CD4-positive, alpha-beta T cell (primary cell): ENCODE data around the gene NGFR. TPM values are rescaled to one million over a fixed set of nuclear protein-coding genes. Genes with fewer than 3 reads are reported as not detected.

Source experiments
- ATAC-seq: fragments of 200-7000 bp; cut with Tn5 transposase; one replicate; pipeline ENCODE4 v1.10.0; 2022; ENCODE audit warnings: mild to moderate bottlenecking; ENCODE audit not compliant: poor library complexity
- CTCF ChIA-PET: fragments of 350-600 bp; sonication (Branson Sonifier 250); formaldehyde crosslinking; loops from one replicate; lab custom pipeline; 2021; ENCODE audit warnings: antibody characterized with exemption, inconsistent platforms; lab: Charles Lee
- POLR2A ChIA-PET: fragments of 350-600 bp; sonication (Branson Sonifier 250); formaldehyde crosslinking; loops from one replicate; lab custom pipeline; 2021; ENCODE audit warnings: antibody characterized with exemption, inconsistent platforms; lab: Charles Lee
- DNase-seq, 14 experiments: peaks; one replicate each; pipeline ENCODE4 v3.0.0-alpha.2; 2013 to 2020; ENCODE audit warnings: mixed read lengths in 2 of 14
- H3K27ac ChIP-seq, 2 donors: one replicate each; pipeline versions ENCODE4 v1.5.1 to v1.7.0; 2013; ENCODE audit warnings: low read length in 2 of 2, low read depth in 1 of 2, mild to moderate bottlenecking in 1 of 2
- H3K27me3 ChIP-seq, 2 experiments: 1 replicate in 1 of 2; 2 replicates in 1 of 2; pipeline versions ENCODE4 v1.6.1 to v1.7.0; 2013; ENCODE audit warnings: low read length in 2 of 2, control low read depth in 1 of 2, mild to moderate bottlenecking in 1 of 2, moderate library complexity in 1 of 2; ENCODE audit not compliant: insufficient read depth in 2 of 2, control insufficient read depth in 1 of 2
- H3K36me3 ChIP-seq: one replicate; pipeline ENCODE4 v1.6.1; 2013; ENCODE audit warnings: low read length, control low read depth; ENCODE audit not compliant: insufficient read depth
- H3K4me1 ChIP-seq: one replicate; pipeline ENCODE4 v1.6.1; 2013; ENCODE audit warnings: low read length, control low read depth; ENCODE audit not compliant: insufficient read depth
- H3K4me3 ChIP-seq: one replicate; pipeline ENCODE4 v1.5.1; 2013; ENCODE audit warnings: mild to moderate bottlenecking, low read length, moderate library complexity
- H3K9me3 ChIP-seq, 2 experiments: 1 replicate in 1 of 2; 2 replicates in 1 of 2; pipeline versions ENCODE4 v1.6.1 to v1.7.0; 2013; ENCODE audit warnings: low read length in 2 of 2, mild to moderate bottlenecking in 2 of 2, control low read depth in 1 of 2, moderate library complexity in 1 of 2; ENCODE audit not compliant: control insufficient read depth in 1 of 2, insufficient read depth in 1 of 2
- H3K27ac Mint-ChIP-seq: one replicate; pipeline ENCODE4 v1.8.0; 2020; ENCODE audit warnings: mixed read lengths
- H3K27me3 Mint-ChIP-seq: one replicate; pipeline ENCODE4 v1.8.0; 2021; ENCODE audit warnings: mixed read lengths
- H3K36me3 Mint-ChIP-seq: one replicate; pipeline ENCODE4 v1.8.0; 2021; ENCODE audit warnings: low read depth, mixed read lengths
- H3K4me1 Mint-ChIP-seq: one replicate; pipeline ENCODE4 v1.8.0; 2021; ENCODE audit warnings: low read depth, mixed read lengths
- H3K4me3 Mint-ChIP-seq: one replicate; pipeline ENCODE4 v1.8.0; 2020; ENCODE audit warnings: mild to moderate bottlenecking, mixed read lengths
- H3K9me3 Mint-ChIP-seq: one replicate; pipeline ENCODE4 v1.8.0; 2020; ENCODE audit warnings: mixed read lengths
- intact Hi-C, 2 experiments: fragments of 100-400 bp; cut with DNase I in 1 of 2; cut with micrococcal nuclease in 1 of 2; formaldehyde crosslinking; loops; one replicate each; pipeline versions ENCODE4 v1.15.1 to v1.9.0; 2023 to 2025; cut with DNase I, micrococcal nuclease
- total RNA-seq, 174 experiments: library from RNA in 2 of 174; stranded (reverse) in 2 of 174; gene quantifications; one replicate each; pipeline ENCODE4 v1.2.3 and lab custom pipeline; 2021 to 2026
- TF ChIP-seq, protein P1 (sequence below): fragments of 200-600 bp; IDR thresholded peaks from one replicate; pipeline ENCODE4 v1.8.0; 2022; ENCODE audit warnings: antibody characterized with exemption, mild to moderate bottlenecking

The NGFR gene
- total RNA-seq, 2 experiments from 2014 or later, result 0.11 to 0.22 TPM

DNA sequence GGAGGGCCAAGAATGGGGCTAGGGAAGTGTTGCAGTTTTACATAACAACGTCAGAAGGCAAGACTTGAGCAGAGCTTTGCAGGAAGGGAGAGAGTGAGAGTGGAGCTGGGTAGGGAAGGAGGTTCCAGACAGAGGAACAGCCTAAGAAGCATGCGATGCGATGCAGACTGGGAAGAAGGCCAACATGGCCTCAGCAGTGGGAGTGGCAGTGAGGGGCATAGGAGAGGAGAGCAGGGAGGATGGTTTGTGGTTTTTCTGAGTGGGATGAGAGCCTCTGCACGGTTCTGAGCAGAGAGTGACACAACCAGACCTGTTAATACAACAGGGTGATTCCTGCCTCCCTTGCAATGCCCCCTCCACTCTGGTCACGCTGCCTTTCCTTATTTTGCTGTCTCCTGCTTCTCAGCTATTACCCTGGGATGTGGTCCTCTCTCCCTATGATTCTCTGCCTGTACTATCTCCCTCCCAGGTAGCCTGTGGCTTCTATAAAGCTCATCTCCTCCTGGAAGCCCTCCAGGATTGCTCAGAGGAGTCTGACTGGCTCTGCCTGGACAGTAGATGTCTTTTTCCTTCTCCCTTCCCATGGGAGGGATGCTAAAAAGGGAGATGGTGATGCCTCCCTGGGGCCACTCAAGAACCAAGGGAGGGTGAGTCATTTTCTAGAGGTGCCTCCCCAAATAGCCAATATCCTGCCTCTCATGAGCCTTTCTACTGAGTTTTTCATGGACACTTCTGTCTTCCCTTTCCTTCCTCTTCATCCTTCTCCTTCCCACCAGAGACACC is 38.7 kb upstream of the NGFR start:
- H3K9me3 Mint-ChIP-seq, result no peaks in the 10 kb centered on the region
- Histone ChIP-seq H3K36me3 (no peaks in the 10 kb centered on the region), H3K4me3 (no peak overlapping the region), H3K27ac (no peak overlapping the region), H3K27me3 (peaks cover 20 to 24% of the 10 kb centered on the region in 2 experiments), H3K4me1 (peaks cover 6% of the 10 kb centered on the region), H3K9me3 (peaks cover 0 to 13% of the 10 kb centered on the region in 2 experiments)
- no peaks in the 10 kb centered on the region for H3K4me1 Mint-ChIP-seq
- TF ChIP-seq, protein P1, sequence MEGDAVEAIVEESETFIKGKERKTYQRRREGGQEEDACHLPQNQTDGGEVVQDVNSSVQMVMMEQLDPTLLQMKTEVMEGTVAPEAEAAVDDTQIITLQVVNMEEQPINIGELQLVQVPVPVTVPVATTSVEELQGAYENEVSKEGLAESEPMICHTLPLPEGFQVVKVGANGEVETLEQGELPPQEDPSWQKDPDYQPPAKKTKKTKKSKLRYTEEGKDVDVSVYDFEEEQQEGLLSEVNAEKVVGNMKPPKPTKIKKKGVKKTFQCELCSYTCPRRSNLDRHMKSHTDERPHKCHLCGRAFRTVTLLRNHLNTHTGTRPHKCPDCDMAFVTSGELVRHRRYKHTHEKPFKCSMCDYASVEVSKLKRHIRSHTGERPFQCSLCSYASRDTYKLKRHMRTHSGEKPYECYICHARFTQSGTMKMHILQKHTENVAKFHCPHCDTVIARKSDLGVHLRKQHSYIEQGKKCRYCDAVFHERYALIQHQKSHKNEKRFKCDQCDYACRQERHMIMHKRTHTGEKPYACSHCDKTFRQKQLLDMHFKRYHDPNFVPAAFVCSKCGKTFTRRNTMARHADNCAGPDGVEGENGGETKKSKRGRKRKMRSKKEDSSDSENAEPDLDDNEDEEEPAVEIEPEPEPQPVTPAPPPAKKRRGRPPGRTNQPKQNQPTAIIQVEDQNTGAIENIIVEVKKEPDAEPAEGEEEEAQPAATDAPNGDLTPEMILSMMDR, result no peak
- ChIA-PET CTCF (no interaction called here), POLR2A (no interaction called here)
- no peaks in the 10 kb centered on the region for H3K36me3 Mint-ChIP-seq
- DNase-seq (no peak), ATAC-seq (no peak)
- no peak overlapping the region for H3K4me3 Mint-ChIP-seq
- intact Hi-C loops, result no loop called here
- no peak overlapping the region for H3K27ac Mint-ChIP-seq
- peaks cover 54% of the 10 kb centered on the region for H3K27me3 Mint-ChIP-seq

DNA sequence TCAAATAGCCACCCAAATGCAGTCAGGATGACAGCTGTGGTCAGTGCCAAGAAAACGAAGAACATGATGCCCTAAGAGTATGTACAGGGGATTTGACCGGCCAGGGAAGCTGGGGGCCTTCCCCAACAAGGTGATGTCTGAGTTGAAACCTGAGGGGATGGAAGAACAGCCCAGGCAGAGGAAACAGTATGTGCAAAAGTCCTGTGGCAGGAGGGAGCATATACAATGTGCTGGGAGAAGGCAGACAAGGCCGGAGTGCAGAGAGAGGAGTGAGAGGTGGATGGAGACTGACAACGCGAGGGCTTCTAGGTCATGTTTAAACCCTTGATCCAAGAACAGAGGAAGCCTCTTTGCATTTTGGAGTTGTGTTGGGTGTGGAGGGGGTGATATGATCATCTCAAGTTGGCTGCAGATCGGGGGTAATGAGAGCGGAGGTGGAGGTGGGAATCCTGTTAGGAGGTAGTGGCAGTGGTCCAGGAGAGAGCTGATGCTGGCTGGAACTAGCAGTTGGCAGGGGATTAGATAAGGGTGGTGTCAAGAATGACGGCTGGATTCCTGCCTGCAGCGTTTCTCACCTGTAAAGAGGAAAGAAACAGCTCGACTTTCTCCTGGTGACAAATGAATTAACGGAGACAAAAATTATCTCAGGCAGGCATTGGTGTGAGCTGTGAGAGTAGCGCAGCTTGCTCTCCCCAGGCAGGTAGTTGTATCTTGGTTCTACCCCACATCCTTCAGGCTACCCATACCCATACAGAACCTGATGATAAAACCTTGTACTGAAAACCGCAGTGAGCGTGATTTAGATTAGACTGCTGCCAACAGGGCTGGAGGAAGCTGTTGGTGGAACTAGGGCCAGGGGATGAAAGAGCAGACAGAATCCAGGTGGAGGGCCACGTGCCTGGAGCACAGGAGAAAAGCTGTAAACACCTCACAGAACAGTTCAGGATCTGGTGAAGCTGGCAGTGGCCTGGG is 37.2 kb upstream of the NGFR start:
- Mint-ChIP-seq H3K4me3 (no peak overlapping the region), H3K9me3 (no peaks in the 10 kb centered on the region), H3K36me3 (no peaks in the 10 kb centered on the region), H3K4me1 (no peaks in the 10 kb centered on the region), H3K27me3 (peaks cover 60% of the 10 kb centered on the region), H3K27ac (no peak overlapping the region)
- TF ChIP-seq, protein P1, result no peak
- no peak for DNase-seq
- Histone ChIP-seq H3K27ac (no peak overlapping the region), H3K9me3 (peaks cover 0 to 4% of the 10 kb centered on the region in 2 experiments), H3K36me3 (no peaks in the 10 kb centered on the region), H3K4me3 (no peak overlapping the region), H3K27me3 (peaks cover 20 to 29% of the 10 kb centered on the region in 2 experiments), H3K4me1 (no peaks in the 10 kb centered on the region)
- CTCF ChIA-PET, result no interaction called here
- intact Hi-C loops, result no loop called here
- ATAC-seq, result no peak
- POLR2A ChIA-PET, result no interaction called here

DNA sequence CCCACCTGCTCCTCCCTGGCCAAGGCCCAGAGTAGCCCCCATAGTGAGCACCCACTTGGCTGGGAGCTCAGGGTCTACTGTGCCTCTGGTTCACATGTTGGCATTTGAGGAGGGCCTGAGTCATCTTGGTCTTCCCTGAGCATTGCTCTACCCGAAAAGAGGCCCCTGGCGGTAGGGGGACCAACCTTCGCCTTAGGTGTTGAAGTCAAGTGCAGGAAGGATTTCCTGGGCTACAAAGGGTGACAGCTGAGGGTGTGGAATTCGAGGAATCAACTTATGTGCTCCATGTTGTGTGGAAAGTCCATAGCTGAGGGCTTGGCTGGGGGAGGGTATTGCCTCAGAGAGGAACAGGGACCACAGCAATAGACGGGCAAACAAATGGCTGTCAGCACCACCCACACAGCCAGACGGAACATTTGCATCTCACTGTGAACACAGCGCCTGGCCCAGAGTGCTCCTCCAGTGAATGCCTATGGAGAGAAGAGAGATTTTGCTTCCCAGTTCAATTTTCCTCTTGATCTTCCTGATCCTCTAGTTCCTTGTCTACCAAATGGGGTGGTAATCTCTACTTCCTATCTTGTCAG is 35.6 kb upstream of the NGFR start:
- no peaks in the 10 kb centered on the region for H3K4me1 Mint-ChIP-seq
- H3K9me3 Mint-ChIP-seq, result peaks cover 2% of the 10 kb centered on the region
- Histone ChIP-seq H3K36me3 (no peaks in the 10 kb centered on the region), H3K4me3 (no peak overlapping the region), H3K4me1 (no peaks in the 10 kb centered on the region), H3K27me3 (peaks cover 29 to 35% of the 10 kb centered on the region in 2 experiments), H3K27ac (no peak overlapping the region), H3K9me3 (peaks cover 4 to 7% of the 10 kb centered on the region in 2 experiments)
- intact Hi-C loops, result no loop called here
- ChIA-PET POLR2A (no interaction called here), CTCF (interaction anchor here (1.2 kb wide), 1 partner anchor 97 kb away, joined by 3 read pairs; no protein-coding TSS in a partner anchor)
- TF ChIP-seq, protein P1, result no peak
- ATAC-seq, result no peak
- no peak overlapping the region for H3K27ac Mint-ChIP-seq
- H3K36me3 Mint-ChIP-seq, result no peaks in the 10 kb centered on the region
- H3K4me3 Mint-ChIP-seq, result no peak overlapping the region
- DNase-seq, result no peak
- peaks cover 73% of the 10 kb centered on the region for H3K27me3 Mint-ChIP-seq
